ENCODE measurements around the gene SFMBT1. TPM values are rescaled to one million over a fixed set of nuclear protein-coding genes. Genes with fewer than 3 reads are reported as not detected.

SFMBT1 gene
- total and polyA plus RNA-seq, 2 of the 8 experiments (the other 6 are each of a cell fraction or from before 2014, with no cell fraction given): 8.1 to 16.8 TPM

DNA sequence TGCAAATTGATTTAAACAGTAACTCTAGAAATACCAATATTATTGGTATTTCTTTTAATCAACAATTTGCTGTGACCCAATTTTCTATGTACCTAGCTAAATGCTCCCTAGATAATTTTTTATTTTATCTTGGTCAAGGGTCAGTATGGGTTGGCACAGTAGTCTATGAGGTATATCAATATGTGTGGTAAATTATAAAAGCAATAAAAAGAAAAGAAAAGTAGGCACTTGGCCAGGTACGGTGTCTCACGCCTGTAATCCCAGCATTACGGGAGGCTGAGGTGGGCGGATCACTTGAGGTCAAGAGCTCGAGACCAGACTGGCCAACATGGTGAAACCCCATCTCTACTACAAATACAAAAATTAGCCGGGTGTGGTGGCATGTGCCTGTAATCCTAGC, 114.5 kb downstream of the SFMBT1 start (continued):
- TF ChIP-seq POLR2AphosphoS5 (IDR thresholded peaks at IDR 0.05; ENCODE audit: low read depth, low read length): no peak
- TF ChIP-seq RBBP5 (IDR thresholded peaks at IDR 0.05; ENCODE audit: borderline replicate concordance, low read depth, low read length): no peak
- no peak for TF ChIP-seq CBX5 (IDR thresholded peaks at IDR 0.05; ENCODE audit: low read depth, low read length)
